Adrenal gland (tissue), 12 donors: Measurements from ENCODE around the gene USP17L30. TPM values are rescaled to one million over a fixed set of nuclear protein-coding genes. Genes with fewer than 3 reads are reported as not detected.

Source experiments
- DNase-seq, 7 donors: peaks; one replicate each; pipeline ENCODE4 v3.0.0-alpha.2; 2019 to 2020
- H3K27ac ChIP-seq, 5 donors: fragments of 200-600 bp; sonication (generic) in 4 of 5; 1 replicate in 3 of 5; 2 replicates in 2 of 5; pipeline versions ENCODE4 v1.5.1 to v1.8.0; 2016 to 2020; ENCODE audit warnings: mild to moderate bottlenecking in 1 of 5
- H3K27me3 ChIP-seq: fragments of 200-600 bp; 2 replicates; pipeline ENCODE4 v1.8.0; 2021
- H3K36me3 ChIP-seq, 2 donors: fragments of 200-600 bp; replicated peaks in 1 of 2; 1 replicate in 1 of 2; 2 replicates in 1 of 2; pipeline versions ENCODE4 v1.5.1 to v1.8.0; 2018 to 2022
- H3K4me1 ChIP-seq, 2 donors: fragments of 200-600 bp; replicated peaks in 1 of 2; 1 replicate in 1 of 2; 2 replicates in 1 of 2; pipeline versions ENCODE4 v1.5.1 to v1.8.0; 2018 to 2021
- H3K4me3 ChIP-seq, 4 donors: fragments of 200-600 bp; sonication (generic) in 3 of 4; one replicate each; pipeline ENCODE4 v1.5.1; 2016 to 2018
- H3K9me3 ChIP-seq, 3 donors: fragments of 200-600 bp; sonication (generic) in 1 of 3; replicated peaks in 1 of 3; 1 replicate in 2 of 3; 2 replicates in 1 of 3; pipeline versions ENCODE4 v1.5.1 to v1.8.0; 2016 to 2021
- CTCF ChIP-seq, 6 experiments: fragments of 450-650 bp in 4 of 6; fragments of 200-600 bp in 2 of 6; sonication (generic) in 1 of 6; IDR thresholded peaks; 1 replicate in 5 of 6; 2 replicates in 1 of 6; pipeline versions ENCODE4 v1.5.1 to v1.8.0; 2016 to 2021; ENCODE audit warnings: antibody characterized with exemption in 6 of 6, mild to moderate bottlenecking in 2 of 6, moderate library complexity in 1 of 6
- POLR2A ChIP-seq, 2 donors: fragments of 450-650 bp; IDR thresholded peaks; one replicate each; pipeline ENCODE4 v1.6.1; 2017; ENCODE audit warnings: antibody characterized with exemption in 2 of 2, mild to moderate bottlenecking in 2 of 2, moderate library complexity in 1 of 2
- WGBS, 4 donors: extraction: QIAGEN DNeasy Blood & Tissue Kit in 2 of 4; methylation state at CpG; one replicate each; pipeline versions ENCODE4 v1.1.5 to v1.1.7; 2013 to 2017; 5-methylcytosine and 5-hydroxymethylcytosine counted together
- intact Hi-C, 2 donors: fragments of 100-400 bp; cut with DNase I; formaldehyde crosslinking; loops; one replicate each; pipeline versions ENCODE4 v1.14.1 to v1.15.0; 2022 to 2023
- polyA plus RNA-seq, 3 donors: library from polyadenylated mRNA; stranded (reverse); fragments of 200-250 nt in 2 of 3; fragments of 350-450 nt in 1 of 3; fragmentation: Illumina TruSeq in 1 of 3; extraction: RNeasy Lipid Tissue Mini Kit (QIAGEN cat#74804) in 1 of 3; gene quantifications; one replicate each; pipeline ENCODE4 v1.2.3, GENCODE V29; 2013 to 2014
- small RNA-seq, 2 donors: library from RNA; depleted of rRNA; stranded (forward); fragments of <200 nt; gene quantifications; one replicate each; pipeline ENCODE3, GENCODE V24; 2016
- total RNA-seq, 9 donors: library from RNA; depleted of rRNA in 4 of 9; stranded (reverse); fragments of >200 nt in 4 of 9; fragments of 120-200 nt in 1 of 9; fragmentation: NEBNext Ultra II Directional in 1 of 9; extraction: Animal tissue kit (Norgen Biotek cat#: 25700) in 1 of 9; gene quantifications; one replicate each; pipeline versions ENCODE4 v1.1.0 to v1.2.4, GENCODE V29; 2013 to 2023
- donor health status: healthy with polysubstance abuse.
- donor health status: Bipolar disorder and iron deficiency.
- donor health status: DM: yes; HTN: yes; CAD: no.
- donor health status: DM: no; HTN: no; CAD: no.
- donor health status: DM: no; HTN: no; CAD: no.
- donor health status: DM: yes; HTN: yes; CAD: no.

The USP17L30 gene
- total and polyA plus RNA-seq, 12 donors, result not detected

GRCh38 chr4:9409793-9410192 is 46.9 kb downstream of the USP17L30 start:
- intact Hi-C loops, result no loop called here
- TF ChIP-seq CTCF (IDR thresholded peaks at IDR 0.05) (no peak), POLR2A (IDR thresholded peaks at IDR 0.05) (no peak)
- H3K4me3 ChIP-seq, result no peak overlapping the region
- WGBS, 4 donors, result 67 to 86% (median 81%) methylated on average over 4 to 13 of the region's 13 CpGs
- no peak overlapping the region for H3K27ac ChIP-seq
- H3K27me3 ChIP-seq, result no peaks in the 10 kb centered on the region
- DNase-seq, result no peak
- H3K36me3 ChIP-seq, result no peaks in the 10 kb centered on the region
- H3K9me3 ChIP-seq, result no peaks in the 10 kb centered on the region
- no peaks in the 10 kb centered on the region for H3K4me1 ChIP-seq

Small RNAs within 50 kb of the gene (small RNA-seq; reads per million reads assigned to genes)
- 0 reads per million in 2 donors for gene RNA5SP153

Other genes starting within 250 kb of the USP17L30 start
- gene FAM90A26, start 192.7 kb upstream of the USP17L30 start, total RNA-seq, result not detected
- not detected for gene FAM90A26, start 192.7 kb upstream of the USP17L30 start, polyA plus RNA-seq
- not detected for gene USP17L10, start 152.5 kb upstream of the USP17L30 start, total RNA-seq
- gene USP17L10, start 152.5 kb upstream of the USP17L30 start, polyA plus RNA-seq, result not detected
- not detected for gene USP17L11, start 147.7 kb upstream of the USP17L30 start, total RNA-seq
- not detected for gene USP17L11, start 147.7 kb upstream of the USP17L30 start, polyA plus RNA-seq
- not detected for gene USP17L12, start 143.0 kb upstream of the USP17L30 start, total RNA-seq
- gene USP17L12, start 143.0 kb upstream of the USP17L30 start, polyA plus RNA-seq, result not detected
- gene USP17L13, start 138.2 kb upstream of the USP17L30 start, total RNA-seq, result not detected
- not detected for gene USP17L13, start 138.2 kb upstream of the USP17L30 start, polyA plus RNA-seq
- gene USP17L15, start 128.7 kb upstream of the USP17L30 start, total RNA-seq, result not detected
- not detected for gene USP17L15, start 128.7 kb upstream of the USP17L30 start, polyA plus RNA-seq
- not detected for gene USP17L17, start 119.2 kb upstream of the USP17L30 start, total RNA-seq
- not detected for gene USP17L17, start 119.2 kb upstream of the USP17L30 start, polyA plus RNA-seq
- gene USP17L18, start 114.5 kb upstream of the USP17L30 start, total RNA-seq, result not detected
- not detected for gene USP17L18, start 114.5 kb upstream of the USP17L30 start, polyA plus RNA-seq
- gene USP17L19, start 109.8 kb upstream of the USP17L30 start, total RNA-seq, result not detected
- gene USP17L19, start 109.8 kb upstream of the USP17L30 start, polyA plus RNA-seq, result not detected
- not detected for gene USP17L20, start 105.0 kb upstream of the USP17L30 start, total RNA-seq
- not detected for gene USP17L20, start 105.0 kb upstream of the USP17L30 start, polyA plus RNA-seq
- not detected for gene USP17L21, start 100.3 kb upstream of the USP17L30 start, total RNA-seq
- not detected for gene USP17L21, start 100.3 kb upstream of the USP17L30 start, polyA plus RNA-seq
- 1 to 10 TPM in 1 of 9 donors, not detected in 8; 4.4 TPM for gene USP17L22, start 95.5 kb upstream of the USP17L30 start, total RNA-seq
- gene USP17L22, start 95.5 kb upstream of the USP17L30 start, polyA plus RNA-seq, result not detected
- not detected for gene USP17L24, start 38.0 kb upstream of the USP17L30 start, total RNA-seq
- gene USP17L24, start 38.0 kb upstream of the USP17L30 start, polyA plus RNA-seq, result not detected
- not detected for gene USP17L25, start 33.2 kb upstream of the USP17L30 start, total RNA-seq
- not detected for gene USP17L25, start 33.2 kb upstream of the USP17L30 start, polyA plus RNA-seq
- gene USP17L26, start 28.5 kb upstream of the USP17L30 start, total RNA-seq, result not detected
- gene USP17L26, start 28.5 kb upstream of the USP17L30 start, polyA plus RNA-seq, result not detected
- gene USP17L5, start 23.7 kb upstream of the USP17L30 start, total RNA-seq, result not detected
- gene USP17L5, start 23.7 kb upstream of the USP17L30 start, polyA plus RNA-seq, result not detected
- not detected for gene USP17L27, start 19.0 kb upstream of the USP17L30 start, total RNA-seq
- not detected for gene USP17L27, start 19.0 kb upstream of the USP17L30 start, polyA plus RNA-seq
- gene USP17L28, start 14.2 kb upstream of the USP17L30 start, total RNA-seq, result not detected
- gene USP17L28, start 14.2 kb upstream of the USP17L30 start, polyA plus RNA-seq, result not detected
- not detected for gene USP17L29, start 9.5 kb upstream of the USP17L30 start, total RNA-seq
- gene USP17L29, start 9.5 kb upstream of the USP17L30 start, polyA plus RNA-seq, result not detected
- not detected for gene DEFB131A, start 81.3 kb downstream of the USP17L30 start, total RNA-seq
- not detected for gene DEFB131A, start 81.3 kb downstream of the USP17L30 start, polyA plus RNA-seq